Left colon (tissue), 2 donors: ENCODE data around the gene POC1A. TPM values are rescaled to one million over a fixed set of nuclear protein-coding genes. Genes with fewer than 3 reads are reported as not detected.
"Not testable (repeated sequence)": the region's sequence is repeated elsewhere in the genome, so short reads cannot be mapped to it uniquely, and the experiment has no call there.

ENCODE experiments used
- ATAC-seq: fragments of 200-7000 bp; cut with Tn5 transposase; one replicate; pipeline ENCODE4 v1.9.1; 2020; ENCODE audit warnings: mild to moderate bottlenecking, moderate library complexity
- DNase-seq, 2 donors: peaks; one replicate each; pipeline ENCODE4 v3.0.0-alpha.2; 2020
- intact Hi-C, 2 donors: fragments of 100-400 bp; cut with DNase I in 1 of 2; cut with micrococcal nuclease in 1 of 2; formaldehyde crosslinking; loops; one replicate each; pipeline versions ENCODE4 v1.11.2 to v1.14.0; 2022; cut with DNase I, micrococcal nuclease
- total RNA-seq, 2 donors: library from RNA; stranded (reverse); fragmentation: NEBNext Ultra II Directional; extraction: Animal tissue kit (Norgen Biotek cat#: 25700); gene quantifications; one replicate each; pipeline ENCODE4 v1.2.1, GENCODE V29; 2021
- donor health status: DM: no; HTN: no; CAD: no.
- donor health status: DM: yes; HTN: yes; CAD: no.

POC1A gene
- total RNA-seq, 2 donors from 2014 or later = 4.3 to 7.4 TPM

- DNase-seq = no peak
- intact Hi-C loops = no loop called here
- no peak for ATAC-seq
Measured at GRCh38 chr3:52162250-52162872, 8.1 kb upstream of the POC1A start.

- intact Hi-C loops = no loop called here
- DNase-seq (no peak), ATAC-seq (no peak)
Measured at GRCh38 chr3:52159503-52159902, 5.3 kb upstream of the POC1A start.

GRCh38 chr3:52155912-52156311, 1.7 kb upstream of the POC1A start:
- DNase-seq (no peak), ATAC-seq (no peak)
- intact Hi-C loops = no loop called here

- intact Hi-C loops = no loop called here
- peak; percentile 53 for ATAC-seq
- DNase-seq = peak; percentile 69 to 70
Measured at GRCh38 chr3:52153389-52154096, 680 bp downstream of the POC1A start.

GRCh38 chr3:52151991-52152390, 2.2 kb downstream of the POC1A start:
- DNase-seq, ATAC-seq, intact Hi-C loops: not testable (repeated sequence)

- no peak for ATAC-seq
- intact Hi-C loops = no loop called here
- no peak for DNase-seq
Measured at GRCh38 chr3:52150860-52151259, 3.4 kb downstream of the POC1A start.

- intact Hi-C loops = no loop called here
- no peak for DNase-seq
- ATAC-seq = no peak
Measured at GRCh38 chr3:52150357-52150756, 3.9 kb downstream of the POC1A start.

GRCh38 chr3:52149726-52150125, 4.5 kb downstream of the POC1A start:
- intact Hi-C loops = no loop called here
- no peak for ATAC-seq
- DNase-seq = no peak

GRCh38 chr3:52149021-52149420, 5.2 kb downstream of the POC1A start:
- no peak for DNase-seq
- intact Hi-C loops = no loop called here
- no peak for ATAC-seq

- intact Hi-C loops = no loop called here
- DNase-seq (no peak), ATAC-seq (no peak)
Measured at GRCh38 chr3:52147804-52148203, 6.4 kb downstream of the POC1A start.

- ATAC-seq = no peak
- intact Hi-C loops = no loop called here
- no peak for DNase-seq
Measured at GRCh38 chr3:52146811-52147210, 7.4 kb downstream of the POC1A start.

- intact Hi-C loops = no loop called here
- DNase-seq (no peak), ATAC-seq (no peak)
Measured at GRCh38 chr3:52146189-52146588, 8.0 kb downstream of the POC1A start.

- ATAC-seq (no peak), DNase-seq (no peak)
- intact Hi-C loops = no loop called here
Measured at GRCh38 chr3:52145736-52146110, 8.5 kb downstream of the POC1A start.

- intact Hi-C loops = loop anchor here in 1 of 2 donors (5.0 kb wide), 1 partner anchor 143 kb away; no protein-coding TSS in a partner anchor
- DNase-seq = no peak
Measured at GRCh38 chr3:52144796-52145735, 9.2 kb downstream of the POC1A start.

GRCh38 chr3:52144034-52144795, 10.0 kb downstream of the POC1A start:
- intact Hi-C loops = loop anchor here in 1 of 2 donors (5.0 kb wide), 1 partner anchor 142 kb away; no protein-coding TSS in a partner anchor
- ATAC-seq = peak; percentile 93
- peak; percentile 79 to 91 for DNase-seq

More at GRCh38 chr3:52144796-52145735, 9.2 kb downstream of the POC1A start:
- peak; percentile 59 for ATAC-seq

- ATAC-seq (no peak), DNase-seq (no peak)
- intact Hi-C loops = loop anchor here in 1 of 2 donors (5.0 kb wide), 1 partner anchor 141 kb away; no protein-coding TSS in a partner anchor
Measured at GRCh38 chr3:52143616-52144015, 10.6 kb downstream of the POC1A start.

- DNase-seq (no peak), ATAC-seq (no peak)
- intact Hi-C loops = loop anchor here in 1 of 2 donors (5.0 kb wide), 1 partner anchor 141 kb away; no protein-coding TSS in a partner anchor
Measured at GRCh38 chr3:52143156-52143555, 11.1 kb downstream of the POC1A start.

- no peak for ATAC-seq
- intact Hi-C loops = loop anchor here in 1 of 2 donors (5.0 kb wide), 1 partner anchor 139 kb away; no protein-coding TSS in a partner anchor
- DNase-seq = no peak
Measured at GRCh38 chr3:52141751-52142150, 12.5 kb downstream of the POC1A start.
